Endothelial cell of umbilical vein (primary cell): ENCODE measurements around the gene OR10X1. TPM values are rescaled to one million over a fixed set of nuclear protein-coding genes. Genes with fewer than 3 reads are reported as not detected.

Source experiments
- BruUV-seq: library from RNA; stranded (reverse); fragments of 400-500 nt; replicated peaks from 2 replicates; lab custom pipeline; 2021; lab: Mats Ljungman, UMichigan
- CTCF ChIA-PET: fragments of 300-600, 350-600 bp; sonication (Branson Sonifier 250); formaldehyde crosslinking; loops from one replicate; lab custom pipeline; 2021; ENCODE audit warnings: antibody characterized with exemption, inconsistent platforms; lab: Charles Lee
- POLR2A ChIA-PET: fragments of 300-600, 350-600 bp; sonication (Branson Sonifier 250); formaldehyde crosslinking; loops from one replicate; lab custom pipeline; 2021; ENCODE audit warnings: antibody characterized with exemption, inconsistent platforms; lab: Charles Lee
- DNase-seq: peaks from one replicate; pipeline ENCODE4 v3.0.0-alpha.2; 2011; ENCODE audit warnings: low read depth, low spot score
- FAIRE-seq: peaks from 2 replicates; lab custom pipeline; 2011; peaks lifted over from hg19 to GRCh38; lab: Jason Lieb, UNC
- H2AFZ ChIP-seq: 2 replicates; pipeline ENCODE4 v1.6.0; 2012; ENCODE audit warnings: low read depth, low read length, control low read depth, inconsistent platforms
- H3K27ac ChIP-seq: 2 replicates; pipeline ENCODE4 v1.5.1; 2011; ENCODE audit warnings: low read depth, mild to moderate bottlenecking, control low read depth, low read length, moderate library complexity; ENCODE audit not compliant: insufficient read depth
- H3K27me3 ChIP-seq, 2 experiments: 2 replicates each; pipeline versions ENCODE4 v1.6.0 to v1.6.1; 2011; ENCODE audit warnings: low read length in 2 of 2, mixed read lengths in 1 of 2; ENCODE audit not compliant: control insufficient read depth in 2 of 2, insufficient read depth in 2 of 2
- H3K36me3 ChIP-seq, 2 experiments: 2 replicates in 1 of 2; 3 replicates in 1 of 2; pipeline ENCODE4 v1.5.1; 2011; ENCODE audit warnings: low read length in 2 of 2, mild to moderate bottlenecking in 1 of 2, moderate library complexity in 1 of 2; ENCODE audit not compliant: control insufficient read depth in 2 of 2, insufficient read depth in 2 of 2; ENCODE audit errors: extremely low read depth in 1 of 2
- H3K4me1 ChIP-seq: 3 replicates; pipeline ENCODE4 v1.5.1; 2011; ENCODE audit warnings: mild to moderate bottlenecking, low read length; ENCODE audit not compliant: control insufficient read depth, insufficient read depth; ENCODE audit errors: extremely low read depth
- H3K4me2 ChIP-seq: 2 replicates; pipeline ENCODE4 v1.6.1; 2011; ENCODE audit warnings: low read length, control low read depth, mixed read lengths; ENCODE audit not compliant: insufficient read depth
- H3K4me3 ChIP-seq, 3 experiments: fragments of 200-600 bp in 1 of 3; sonication (generic), shearing (Covaris generic) in 1 of 3; replicated peaks in 1 of 3; 2 replicates each; pipeline ENCODE4 v1.5.1; 2011 to 2016; ENCODE audit warnings: control low read depth in 3 of 3, low read length in 3 of 3, mild to moderate bottlenecking in 2 of 3, inconsistent platforms in 1 of 3, low read depth in 1 of 3, moderate library complexity in 1 of 3; ENCODE audit not compliant: insufficient read depth in 1 of 3
- H3K79me2 ChIP-seq: 2 replicates; pipeline ENCODE4 v1.6.0; 2012; ENCODE audit warnings: low read length, inconsistent platforms; ENCODE audit not compliant: control insufficient read depth, insufficient read depth
- H3K9ac ChIP-seq: replicated peaks from 2 replicates; pipeline ENCODE3; 2011; ENCODE audit warnings: low read length, control low read depth; ENCODE audit not compliant: insufficient read depth; ENCODE audit errors: extremely low read depth
- H3K9me1 ChIP-seq: replicated peaks from 3 replicates; pipeline ENCODE4 v1.6.0; 2011; ENCODE audit warnings: mild to moderate bottlenecking, low read length; ENCODE audit not compliant: control insufficient read depth, insufficient read depth; ENCODE audit errors: extremely low read depth
- H3K9me3 ChIP-seq: replicated peaks from 2 replicates; pipeline ENCODE4 v1.5.1; 2012; ENCODE audit warnings: low read length, inconsistent platforms; ENCODE audit not compliant: control insufficient read depth, insufficient read depth
- H4K20me1 ChIP-seq: replicated peaks from 2 replicates; pipeline ENCODE3; 2011; ENCODE audit warnings: mild to moderate bottlenecking, low read length; ENCODE audit not compliant: control insufficient read depth, insufficient read depth; ENCODE audit errors: extremely low read depth
- CTCF ChIP-seq, 2 donors: IDR thresholded peaks; 1 replicate in 1 of 2; 2 replicates in 1 of 2; pipeline ENCODE4 v1.5.1; 2011; ENCODE audit warnings: low read length in 2 of 2, mild to moderate bottlenecking in 2 of 2, moderate library complexity in 2 of 2, control low read depth in 1 of 2, inconsistent platforms in 1 of 2, low read depth in 1 of 2; ENCODE audit not compliant: insufficient read depth in 1 of 2; ENCODE audit errors: extremely low read depth in 1 of 2
- EZH2 ChIP-seq: IDR thresholded peaks from 2 replicates; pipeline ENCODE4 v1.6.1; 2012; ENCODE audit warnings: borderline replicate concordance, low read depth, mild to moderate bottlenecking, moderate library complexity, low read length, inconsistent platforms; ENCODE audit not compliant: severe bottlenecking
- FOS ChIP-seq: IDR thresholded peaks from 2 replicates; pipeline ENCODE4 v1.6.1; 2011; ENCODE audit warnings: mild to moderate bottlenecking, low read length, moderate library complexity, borderline replicate concordance; ENCODE audit not compliant: insufficient read depth
- GATA2 ChIP-seq: IDR thresholded peaks from 2 replicates; pipeline ENCODE4 v1.7.0; 2011; ENCODE audit warnings: low read depth, mild to moderate bottlenecking, moderate library complexity, mixed read lengths, low read length; ENCODE audit not compliant: insufficient read length, insufficient read depth
- JUN ChIP-seq: IDR thresholded peaks from 2 replicates; pipeline ENCODE4 v1.6.1; 2011; ENCODE audit warnings: borderline replicate concordance, low read depth; ENCODE audit not compliant: insufficient read length, insufficient read depth
- MAX ChIP-seq: IDR thresholded peaks from 2 replicates; pipeline ENCODE4 v1.6.1; 2011; ENCODE audit not compliant: insufficient read depth, insufficient read length
- MYC ChIP-seq: IDR thresholded peaks from one replicate; pipeline ENCODE4 v1.6.1; 2011; ENCODE audit warnings: mild to moderate bottlenecking, low read depth, low read length
- POLR2A ChIP-seq: IDR thresholded peaks from 2 replicates; pipeline ENCODE4 v1.6.1; 2012; ENCODE audit warnings: low read depth, mild to moderate bottlenecking, control low read depth, low read length
- POLR2AphosphoS5 ChIP-seq: IDR thresholded peaks from 2 replicates; pipeline ENCODE4 v1.6.1; 2012; ENCODE audit warnings: low read depth, mild to moderate bottlenecking, control low read depth, low read length, moderate library complexity; ENCODE audit not compliant: insufficient read depth
- dilution Hi-C: fragments of 300-500 bp; cut with MboI; formaldehyde crosslinking; loops from one replicate; pipeline ENCODE4 v1.15.0; 2019; ENCODE audit warnings: low sequenced_read_pairs; ENCODE audit not compliant: extremely low pct_ligation_motif_present
- intact Hi-C: fragments of 100-400 bp; cut with micrococcal nuclease; formaldehyde crosslinking; loops from one replicate; pipeline ENCODE4 v1.10.0; 2022
- polyA plus RNA-seq, 4 experiments: library from polyadenylated mRNA; depleted of rRNA in 3 of 4; stranded (reverse) in 3 of 4; unstranded in 1 of 4; fragments of >200 nt; gene quantifications; 2 replicates each; pipeline versions ENCODE4 v1.2.1 to v1.2.3, GENCODE V29; 2011 to 2012; ENCODE audit warnings: missing spikeins in 1 of 4
- total RNA-seq: library from RNA; stranded (reverse); gene quantifications from 2 replicates; pipeline ENCODE4 v1.2.3, GENCODE V29; 2021

Gene OR10X1
- total and polyA plus RNA-seq, 2 donors (not counting 3 experiments of a cell fraction or from before 2014, with no cell fraction given), result not detected

DNA sequence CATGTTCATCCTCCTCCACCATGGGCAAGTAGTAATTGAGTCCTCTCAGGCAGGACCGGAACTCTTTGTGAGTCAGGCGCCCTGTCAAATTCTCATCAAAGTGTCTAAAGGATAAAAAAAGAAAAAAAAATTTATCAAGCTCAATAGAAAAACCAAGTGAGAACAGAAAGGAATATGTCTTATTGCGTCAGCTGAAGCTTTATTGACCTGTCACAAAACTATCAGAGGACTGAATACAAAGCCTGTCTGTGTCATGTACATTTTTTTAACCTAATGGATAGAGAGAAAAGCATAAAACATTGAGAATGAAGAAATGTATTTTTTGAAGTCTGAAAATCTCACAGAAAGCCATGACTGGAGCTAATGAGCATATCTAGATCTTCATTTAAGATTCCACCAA lies 34.1 kb upstream of the OR10X1 start:
- H2AFZ ChIP-seq, result no peak overlapping the region
- DNase-seq (no peak), FAIRE-seq (no peak)
- ChIA-PET CTCF (no interaction called here), POLR2A (no interaction called here)
- TF ChIP-seq MAX, result no peak
- TF ChIP-seq POLR2AphosphoS5, result no peak
- TF ChIP-seq POLR2A, result no peak
- no peak for TF ChIP-seq EZH2
- no peak for TF ChIP-seq JUN
- no peak for TF ChIP-seq FOS
- TF ChIP-seq GATA2, result no peak
- TF ChIP-seq CTCF (IDR thresholded peaks at IDR 0.05; ENCODE audit: extremely low read depth in 1 of 2, insufficient read depth in 1 of 2, low read depth in 1 of 2, low read length in 2 of 2), result no peak
- no peak for TF ChIP-seq MYC
- H3K4me2 ChIP-seq, result no peak overlapping the region
- H3K4me1 ChIP-seq, result no peaks in the 10 kb centered on the region
- H3K9me3 ChIP-seq, result no peaks in the 10 kb centered on the region
- H3K27me3 ChIP-seq, result no peaks in the 10 kb centered on the region
- no TSS peak for BruUV-seq
- no peak overlapping the region for H3K27ac ChIP-seq
- H3K9ac ChIP-seq, result no peak overlapping the region
- intact Hi-C loops, result no loop called here
- no peak overlapping the region for H3K4me3 ChIP-seq
- H3K9me1 ChIP-seq, result no peaks in the 10 kb centered on the region
- H3K36me3 ChIP-seq, result no peaks in the 10 kb centered on the region
- dilution Hi-C loops, result no loop called here
- H4K20me1 ChIP-seq, result no peaks in the 10 kb centered on the region
- no peaks in the 10 kb centered on the region for H3K79me2 ChIP-seq
